GM23248 (cell line): ENCODE measurements around the gene CMSS1.

Source experiments
- EZH2 ChIP-seq: fragments of 200-600 bp; sonication (generic); IDR thresholded peaks from 2 replicates; pipeline ENCODE4 v1.6.1; 2018; ENCODE audit warnings: antibody characterized with exemption, mild to moderate bottlenecking; ENCODE audit not compliant: insufficient read depth, poor library complexity, severe bottlenecking
- EZH2phosphoT487 ChIP-seq: fragments of 200-600 bp; sonication (generic); IDR thresholded peaks from 2 replicates; pipeline ENCODE4 v1.6.1; 2018; ENCODE audit warnings: antibody characterized with exemption, moderate library complexity, mild to moderate bottlenecking, low read depth; ENCODE audit not compliant: insufficient read depth

DNA sequence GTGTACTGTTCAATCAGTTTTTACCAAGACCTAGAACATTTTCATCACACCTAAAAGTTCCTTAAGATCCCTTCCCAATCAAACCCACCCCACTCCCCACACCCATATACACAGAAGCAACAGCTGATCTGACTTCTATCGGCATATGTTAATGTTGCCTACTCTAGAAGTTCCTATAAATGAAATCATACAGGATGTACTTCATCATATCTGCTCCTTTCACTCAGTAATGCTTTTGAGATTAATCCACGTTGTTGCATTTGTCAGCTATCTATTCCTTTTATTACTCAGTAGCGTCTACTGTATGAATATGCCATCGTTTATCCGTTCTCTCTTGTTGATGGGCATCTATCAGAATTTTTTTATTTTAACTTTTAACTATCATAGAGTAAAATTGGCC lies 310.9 kb downstream of the CMSS1 start:
- TF ChIP-seq EZH2 (no peak), EZH2phosphoT487 (no peak)
